Subcutaneous adipose tissue (tissue), 4 donors: ENCODE measurements around the gene ZC3H12D. TPM values are rescaled to one million over a fixed set of nuclear protein-coding genes. Genes with fewer than 3 reads are reported as not detected.

ENCODE experiments used
- CTCF ChIP-seq: fragments of 450-650 bp; IDR thresholded peaks from one replicate; pipeline ENCODE4 v1.5.1; 2016; ENCODE audit warnings: low read depth, mild to moderate bottlenecking, control low read depth, antibody characterized with exemption, moderate library complexity
- total RNA-seq, 4 donors: library from RNA; depleted of rRNA; stranded (reverse); fragments of >200 nt; gene quantifications; one replicate each; pipeline ENCODE4 v1.1.0, GENCODE V29; 2016

The ZC3H12D gene
- total RNA-seq, 4 donors from 2014 or later = 1.8 to 11.2 (median 4.8) TPM

DNA sequence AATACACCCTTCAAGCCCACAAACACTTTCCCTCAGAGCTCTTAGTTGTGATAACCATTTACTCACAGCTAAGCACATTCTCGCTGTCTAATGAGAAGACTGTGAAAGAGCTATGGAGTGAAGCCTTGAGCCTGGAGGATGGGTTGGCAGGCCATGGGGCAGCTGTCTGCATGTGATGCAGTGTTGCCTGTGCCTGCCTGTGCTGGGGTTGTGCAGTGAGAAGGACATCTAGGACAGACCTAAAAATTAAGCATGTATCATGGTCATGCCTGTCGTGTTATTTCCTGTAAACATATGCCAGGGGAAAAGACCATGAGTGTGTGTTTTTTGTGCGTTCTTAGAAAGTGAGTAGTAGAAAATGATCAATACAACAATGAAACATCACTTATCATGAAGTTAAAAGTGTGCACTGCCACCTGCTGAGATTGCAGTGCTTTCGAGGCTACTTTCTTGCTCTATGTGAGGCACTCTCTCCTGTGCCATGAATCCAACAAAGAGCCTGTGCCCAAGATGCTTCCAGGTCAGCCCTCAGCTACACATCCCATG, 8.1 kb upstream of the ZC3H12D start:
- no peak for TF ChIP-seq CTCF

GRCh38 chr6:149489967-149490366, 5.2 kb upstream of the ZC3H12D start:
- no peak for TF ChIP-seq CTCF

GRCh38 chr6:149488815-149489214, 4.0 kb upstream of the ZC3H12D start:
- no peak for TF ChIP-seq CTCF

GRCh38 chr6:149487316-149487715, 2.5 kb upstream of the ZC3H12D start:
- no peak for TF ChIP-seq CTCF

DNA sequence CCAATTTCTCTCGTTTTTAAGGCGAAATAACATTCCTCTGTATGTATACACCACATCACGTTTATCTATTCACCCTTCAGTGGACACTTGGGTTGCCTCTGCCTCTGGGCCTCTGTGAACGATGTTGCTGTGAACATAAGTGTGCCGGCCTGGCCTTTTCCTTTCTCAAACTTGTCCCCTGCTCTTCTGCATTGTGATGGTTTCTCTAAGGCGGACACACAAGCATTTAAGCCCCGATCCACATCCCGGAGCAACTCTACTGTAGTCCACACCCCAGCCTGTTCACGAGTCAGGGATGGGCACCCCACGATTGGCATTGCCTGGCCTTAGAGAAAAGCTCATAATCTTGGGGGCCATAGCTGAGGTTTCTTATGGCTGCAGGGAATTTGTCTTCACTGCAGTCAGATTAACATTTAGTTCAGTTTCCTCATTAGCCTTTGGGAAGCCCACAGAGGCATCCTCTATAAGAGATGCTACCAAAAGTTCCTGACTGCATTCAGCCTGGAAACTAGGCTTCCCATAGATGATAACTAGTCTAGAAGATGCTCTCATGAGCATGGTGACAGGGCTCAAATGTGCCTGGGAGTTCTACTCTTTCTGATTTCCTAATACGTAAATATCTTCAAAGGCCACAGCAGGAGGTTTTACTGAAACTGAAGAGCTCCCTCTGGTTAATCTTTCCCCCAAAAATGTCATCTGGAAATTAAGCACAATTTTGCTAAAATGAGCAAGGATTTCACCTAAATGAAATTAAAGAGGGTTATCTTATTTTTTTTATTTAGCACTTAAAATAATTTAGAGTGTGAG, 762 bp downstream of the ZC3H12D start:
- TF ChIP-seq CTCF = no peak

DNA sequence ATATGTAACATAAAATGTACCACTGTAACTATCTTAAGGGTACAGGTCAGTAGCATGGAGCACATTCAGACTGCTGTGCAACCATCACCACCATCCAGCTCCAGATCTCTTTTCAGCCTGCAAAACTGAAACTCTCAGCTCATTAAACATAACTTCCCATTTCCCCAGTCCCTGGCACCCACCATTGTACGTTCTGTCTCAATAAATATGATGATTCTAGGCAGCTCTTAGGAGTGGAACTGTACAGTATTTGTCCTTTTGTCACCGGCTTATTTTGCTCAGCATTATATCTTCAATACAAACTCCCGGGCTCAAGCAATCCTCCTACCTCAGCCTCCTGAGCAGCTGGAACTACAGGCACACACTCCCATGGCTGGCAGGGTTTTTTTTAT, 1.5 kb downstream of the ZC3H12D start:
- TF ChIP-seq CTCF = no peak

DNA sequence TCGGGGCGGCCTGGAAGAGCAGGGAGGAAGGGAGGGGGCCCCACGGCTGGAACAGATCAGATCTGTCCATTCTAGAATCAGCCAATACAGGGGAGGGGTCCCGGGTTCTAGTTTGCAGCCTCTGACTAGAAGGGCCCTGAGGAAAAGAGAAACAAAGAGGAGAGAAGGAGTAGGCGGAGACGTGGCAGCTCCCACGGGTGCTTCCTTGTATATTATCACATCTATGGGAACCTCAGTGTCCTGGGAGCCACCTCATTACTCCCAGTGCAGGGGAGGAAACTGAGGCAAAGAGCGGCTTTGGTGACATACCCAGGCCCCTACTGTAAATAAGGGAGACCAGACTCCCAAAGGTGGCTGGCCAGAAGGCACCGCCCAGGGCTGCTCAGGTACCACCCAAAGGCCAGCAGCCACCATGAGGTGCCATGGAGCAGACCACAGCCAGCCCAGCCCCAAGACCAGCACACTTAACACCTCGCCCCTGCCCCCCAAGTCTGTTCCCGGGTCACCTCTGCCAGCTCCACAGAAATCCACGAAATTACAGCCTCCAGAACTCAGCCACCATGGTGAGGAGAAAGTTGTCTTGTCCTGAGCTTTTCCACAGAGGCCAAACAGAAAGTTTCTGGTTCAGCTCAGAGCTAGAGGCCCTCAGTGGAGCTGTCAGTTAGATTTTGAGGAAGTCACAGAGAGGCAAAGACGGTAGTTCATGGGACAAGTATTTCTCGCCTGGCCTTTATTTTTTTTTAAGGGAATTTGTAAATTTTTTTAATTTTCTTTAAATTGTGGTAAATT, 2.1 kb downstream of the ZC3H12D start:
- TF ChIP-seq CTCF = no peak
